GM21619 (cell line): ENCODE results near the gene EDC3.
"Not testable (repeated sequence)": the region's sequence is repeated elsewhere in the genome, so short reads cannot be mapped to it uniquely, and the experiment has no call there.

Source experiments
- ATAC-seq: cut with Tn5 transposase; IDR thresholded peaks from one replicate; pipeline ENCODE4 v1.9.1; 2021; ENCODE audit not compliant: unreplicated experiment

The EDC3 gene

GRCh38 chr15:74653426-74654102, 42.3 kb downstream of the EDC3 start:
- ATAC-seq: no peak

DNA sequence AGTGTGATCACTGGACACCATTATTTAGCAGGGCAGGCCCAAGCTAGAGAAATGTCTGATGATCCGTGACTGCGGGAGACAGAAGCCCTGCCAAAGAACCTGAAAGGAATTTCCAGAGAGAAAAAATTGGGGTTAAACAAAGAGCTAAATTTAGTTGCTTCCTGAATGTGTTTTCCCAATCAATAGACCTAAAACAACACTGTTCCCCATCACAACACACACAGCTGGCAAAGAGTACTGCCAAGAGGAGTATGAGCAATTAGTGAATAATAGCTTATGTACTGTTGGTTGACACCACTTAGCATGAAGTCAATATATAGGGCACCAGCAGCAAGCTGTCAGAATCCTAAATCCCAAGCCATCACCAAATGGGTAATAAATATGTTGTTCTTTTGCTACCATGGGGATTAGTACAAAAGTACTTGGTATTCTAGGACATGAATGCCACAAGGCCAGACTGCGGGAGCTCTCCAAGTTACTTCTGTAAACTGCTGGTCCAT, 44.5 kb downstream of the EDC3 start:
- ATAC-seq: no peak

GRCh38 chr15:74648051-74648842, 47.6 kb downstream of the EDC3 start:
- no peak for ATAC-seq

DNA sequence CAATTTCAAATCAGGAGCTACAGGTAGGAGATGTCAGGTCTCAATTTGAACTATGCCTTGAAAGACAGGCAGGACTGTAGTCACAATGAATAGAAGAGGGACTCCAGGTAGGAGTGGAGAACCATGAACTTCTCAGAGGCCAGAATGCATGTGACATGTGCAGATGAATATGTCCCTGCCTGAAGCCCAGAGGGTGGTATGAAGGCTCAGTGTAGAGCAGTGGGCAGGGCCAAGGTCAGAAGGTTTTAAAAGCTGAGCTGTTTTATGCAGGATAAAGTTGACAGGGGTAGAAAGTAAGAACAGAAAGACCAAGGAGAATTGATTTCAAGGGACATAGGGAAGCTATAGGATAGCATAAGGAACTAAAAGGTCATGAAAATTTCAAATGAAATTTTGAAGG, 49.3 kb downstream of the EDC3 start:
- no peak for ATAC-seq

DNA sequence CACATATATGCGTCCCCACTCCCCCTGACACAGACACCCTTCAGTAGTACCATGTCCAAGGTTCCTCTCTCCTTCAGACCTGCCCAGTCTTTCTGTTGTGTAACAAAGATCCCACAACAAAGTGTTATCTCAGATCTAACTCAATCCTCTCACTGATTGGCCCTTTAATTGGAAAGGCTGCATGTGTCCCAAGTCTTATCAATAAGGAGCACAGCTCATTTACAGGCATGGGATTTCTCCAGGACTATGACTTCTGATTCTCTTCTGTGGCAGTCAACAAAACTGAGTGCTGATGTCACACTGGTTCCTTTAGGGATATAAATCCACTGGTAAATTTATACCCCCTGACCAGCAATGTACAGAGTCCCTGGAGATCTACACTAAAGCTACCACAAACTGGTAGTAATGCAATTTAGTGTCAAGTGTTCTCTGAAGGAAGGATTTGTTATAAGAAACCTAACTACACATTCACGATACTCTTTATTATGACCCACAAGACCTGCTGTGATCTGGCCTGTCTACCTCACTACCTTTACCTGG, 52.1 kb downstream of the EDC3 start:
- ATAC-seq: no peak

DNA sequence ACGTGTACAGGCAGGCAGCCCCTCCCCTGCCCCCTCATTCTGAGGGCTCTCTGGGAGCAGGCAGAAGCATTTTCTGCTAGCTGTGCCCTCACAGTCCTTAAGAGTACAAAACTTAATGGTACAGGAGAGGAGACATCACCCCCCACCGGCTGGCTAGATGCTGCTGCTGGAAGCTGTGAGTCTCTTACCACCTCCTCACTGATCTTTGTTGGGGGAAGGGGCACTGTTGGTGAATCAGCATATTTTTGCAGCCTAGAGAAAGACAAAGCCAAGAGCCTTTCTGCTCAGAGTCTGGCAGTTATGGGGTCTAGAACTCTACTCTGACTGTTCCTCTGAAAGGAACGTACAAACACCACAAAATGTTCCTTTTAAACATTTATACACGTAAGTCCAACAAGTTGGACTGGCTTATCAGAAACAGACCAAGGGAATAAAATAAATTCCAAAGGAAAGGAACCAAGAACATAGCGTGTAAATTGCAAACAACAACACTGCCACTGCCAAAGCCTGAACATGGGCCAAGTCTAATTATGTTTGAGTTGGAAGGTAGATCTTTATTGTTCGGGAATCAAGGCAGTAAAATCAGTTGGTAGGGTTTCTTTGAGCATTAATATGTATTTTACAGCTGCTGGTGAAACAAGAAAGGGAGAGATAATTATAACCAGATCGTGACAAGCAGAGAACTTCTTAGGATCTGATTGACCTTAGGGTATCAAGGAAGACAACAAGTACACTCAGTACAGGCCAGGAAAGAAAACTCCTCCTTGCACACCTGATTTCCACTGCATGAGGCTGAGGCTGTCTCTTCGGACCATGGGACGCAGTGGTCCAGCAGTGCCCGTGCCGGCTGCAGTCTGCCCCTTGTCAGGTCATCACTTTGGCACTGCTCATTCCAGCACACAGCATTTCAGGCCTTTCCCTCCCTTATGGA, 52.8 kb downstream of the EDC3 start:
- ATAC-seq: no peak

GRCh38 chr15:74642348-74642733, 53.5 kb downstream of the EDC3 start:
- ATAC-seq: no peak

- ATAC-seq: no peak
These were observed 54.7 kb downstream of the EDC3 start for GRCh38 chr15:74641151-74641550.

GRCh38 chr15:74636984-74637383, 58.8 kb downstream of the EDC3 start:
- ATAC-seq: no peak

DNA sequence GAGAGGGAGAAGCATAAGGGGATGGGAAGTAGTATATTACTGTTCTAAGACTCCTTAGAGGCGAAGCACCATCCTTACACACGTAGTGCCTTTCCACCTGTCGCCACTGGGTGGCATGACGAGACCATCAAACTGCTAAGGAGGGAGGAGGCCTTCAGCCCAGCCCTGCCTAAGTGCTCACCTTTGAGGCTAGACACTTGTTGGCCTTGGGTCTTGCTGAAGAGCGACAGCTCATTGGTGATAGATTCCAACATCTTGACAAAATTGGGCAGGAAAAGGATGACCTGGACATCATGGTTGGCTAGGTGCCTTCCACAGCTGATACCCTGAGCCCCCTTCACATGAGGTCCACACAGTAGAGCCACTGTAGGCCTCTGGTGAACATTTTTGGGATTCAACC, 60.6 kb downstream of the EDC3 start:
- ATAC-seq: no peak

DNA sequence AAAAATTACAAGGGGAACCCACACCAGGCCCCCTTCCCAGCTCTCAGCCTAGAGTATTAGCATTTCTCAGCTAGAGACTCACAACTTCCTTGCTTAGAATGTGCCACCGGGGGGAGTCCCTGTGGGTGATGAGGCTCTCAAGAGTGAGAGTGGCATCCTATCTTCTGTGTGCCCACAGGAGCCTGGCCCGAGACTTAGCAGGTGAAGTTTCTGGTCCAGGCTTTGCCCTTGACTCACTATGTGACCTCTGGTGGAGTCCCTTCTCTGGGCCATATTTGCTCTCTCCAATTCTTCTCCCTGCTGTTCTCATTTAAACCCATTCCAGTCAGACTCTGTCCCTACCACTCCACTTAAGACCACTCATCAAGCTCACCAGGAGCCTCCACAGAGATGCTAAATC, 62.0 kb downstream of the EDC3 start:
- ATAC-seq: no peak

DNA sequence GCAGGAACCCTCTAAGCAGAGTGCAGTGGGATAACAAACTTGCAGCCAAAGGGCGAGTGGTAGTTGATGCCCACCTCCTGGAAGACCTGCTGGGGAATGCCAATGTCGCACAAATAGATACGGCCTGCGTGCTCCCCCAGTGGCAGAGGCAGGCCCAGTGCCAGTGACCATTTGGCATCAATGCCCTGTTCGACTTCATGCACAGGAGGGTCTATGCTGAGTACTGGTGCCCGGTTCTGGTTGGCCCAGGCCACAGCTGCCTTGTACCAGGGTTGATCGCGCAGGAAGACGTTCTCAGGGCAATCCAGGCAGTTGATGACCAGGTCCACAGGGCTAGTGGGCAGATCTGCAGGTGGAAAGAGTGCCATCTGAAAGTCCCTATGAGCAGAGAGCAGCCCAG, 63.2 kb downstream of the EDC3 start:
- ATAC-seq: no peak

GRCh38 chr15:74631935-74632560, 63.8 kb downstream of the EDC3 start:
- ATAC-seq: no peak

GRCh38 chr15:74631408-74631807, 64.4 kb downstream of the EDC3 start:
- no peak for ATAC-seq

GRCh38 chr15:74631087-74631385, 64.8 kb downstream of the EDC3 start:
- no peak for ATAC-seq

- ATAC-seq: no peak
These were observed 65.3 kb downstream of the EDC3 start for GRCh38 chr15:74630284-74631086.

DNA sequence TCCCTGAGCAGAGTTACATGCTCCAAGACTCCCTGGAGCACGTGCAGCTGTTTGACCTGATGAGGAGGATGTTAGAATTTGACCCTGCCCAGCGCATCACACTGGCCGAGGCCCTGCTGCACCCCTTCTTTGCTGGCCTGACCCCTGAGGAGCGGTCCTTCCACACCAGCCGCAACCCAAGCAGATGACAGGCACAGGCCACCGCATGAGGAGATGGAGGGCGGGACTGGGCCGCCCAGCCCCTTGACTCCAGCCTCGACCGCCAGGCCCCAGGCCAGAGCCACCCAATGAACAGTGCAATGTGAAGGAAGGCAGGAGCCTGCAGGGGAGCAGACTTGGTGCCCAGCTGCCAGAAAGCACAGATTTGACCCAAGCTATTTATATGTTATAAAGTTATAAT, 66.1 kb downstream of the EDC3 start:
- not testable (repeated sequence) for ATAC-seq

GRCh38 chr15:74628949-74629348, 66.9 kb downstream of the EDC3 start:
- no peak for ATAC-seq

DNA sequence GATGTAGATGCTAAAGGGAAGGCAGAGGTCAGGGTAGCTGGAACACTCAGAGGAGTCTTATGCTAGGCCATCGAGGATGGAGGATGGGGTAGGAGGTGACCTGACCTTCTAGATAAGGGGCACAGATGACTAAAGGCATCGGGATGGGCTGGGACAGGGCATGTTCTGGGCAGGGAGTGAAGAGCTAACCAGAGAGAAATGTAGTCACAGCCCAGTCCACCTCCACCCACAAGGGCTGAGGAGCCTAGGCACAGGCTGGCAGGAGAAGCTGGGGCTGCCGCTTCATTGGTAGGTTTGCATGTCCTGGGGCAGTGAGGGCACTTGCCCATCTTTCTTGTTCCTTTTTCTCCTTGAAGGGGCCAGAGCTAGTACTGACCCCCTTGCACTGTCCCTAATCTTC, 67.6 kb downstream of the EDC3 start:
- no peak for ATAC-seq

DNA sequence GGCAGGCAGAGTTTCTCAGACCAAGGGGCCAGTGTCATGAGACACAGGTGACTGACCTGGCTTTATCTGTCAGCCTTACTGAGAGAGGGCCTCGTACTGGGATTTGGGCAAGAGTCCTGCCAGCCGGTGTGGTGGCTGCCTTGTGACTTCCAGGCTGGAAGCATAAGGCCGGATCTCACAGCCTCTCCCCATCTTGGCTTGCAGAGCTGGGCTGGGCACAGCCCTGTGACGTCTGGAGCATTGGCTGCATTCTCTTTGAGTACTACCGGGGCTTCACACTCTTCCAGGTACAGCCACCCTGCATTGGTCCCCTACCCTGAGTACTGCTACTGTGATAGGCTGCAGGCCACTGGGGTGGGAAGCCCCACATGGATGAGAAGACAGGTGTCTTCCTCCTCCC, 68.1 kb downstream of the EDC3 start:
- no peak for ATAC-seq
